CD8-positive, alpha-beta memory T cell (primary cell): ENCODE data around the gene HLA-DQB2. TPM values are rescaled to one million over a fixed set of nuclear protein-coding genes. Genes with fewer than 3 reads are reported as not detected.
"Not testable (repeated sequence)": the region's sequence is repeated elsewhere in the genome, so short reads cannot be mapped to it uniquely, and the experiment has no call there.

Experiments
- CTCF ChIA-PET: fragments of 350-600 bp; sonication (Branson Sonifier 250); formaldehyde crosslinking; loops from one replicate; lab custom pipeline; 2021; ENCODE audit warnings: antibody characterized with exemption; lab: Charles Lee
- POLR2A ChIA-PET: fragments of 350-600 bp; sonication (Branson Sonifier 250); formaldehyde crosslinking; loops from one replicate; lab custom pipeline; 2021; ENCODE audit warnings: antibody characterized with exemption; lab: Charles Lee
- DNase-seq, 5 donors: peaks; one replicate each; pipeline versions ENCODE4 v3.0.0 to v3.0.0-alpha.2; 2020 to 2022; ENCODE audit warnings: mixed read lengths in 1 of 5
- H3K27ac ChIP-seq: one replicate; pipeline ENCODE4 v1.7.0; 2013; ENCODE audit warnings: low read depth, mild to moderate bottlenecking, low read length, moderate library complexity
- H3K27me3 ChIP-seq: 2 replicates; pipeline ENCODE4 v1.7.0; 2013; ENCODE audit warnings: low read length, mild to moderate bottlenecking; ENCODE audit not compliant: insufficient read depth, poor library complexity, severe bottlenecking
- H3K36me3 ChIP-seq: 2 replicates; pipeline ENCODE4 v1.7.0; 2013; ENCODE audit warnings: mild to moderate bottlenecking, low read length, moderate library complexity; ENCODE audit not compliant: insufficient read depth
- H3K4me1 ChIP-seq: 2 replicates; pipeline ENCODE4 v1.7.0; 2013; ENCODE audit warnings: mild to moderate bottlenecking, low read length, moderate library complexity; ENCODE audit not compliant: insufficient read depth
- H3K4me3 ChIP-seq: 2 replicates; pipeline ENCODE4 v1.7.0; 2013; ENCODE audit warnings: mild to moderate bottlenecking, low read length
- H3K9me3 ChIP-seq: 2 replicates; pipeline ENCODE4 v1.7.0; 2013; ENCODE audit warnings: mild to moderate bottlenecking, low read length
- H3K27ac Mint-ChIP-seq, 8 donors: one replicate each; pipeline ENCODE4 v1.8.0; 2020 to 2021; ENCODE audit warnings: mixed read lengths in 8 of 8, mild to moderate bottlenecking in 6 of 8, inconsistent platforms in 3 of 8, moderate library complexity in 3 of 8
- H3K27me3 Mint-ChIP-seq, 2 donors: one replicate each; pipeline ENCODE4 v1.8.0; 2020 to 2021; ENCODE audit warnings: mixed read lengths in 2 of 2, mild to moderate bottlenecking in 1 of 2, moderate library complexity in 1 of 2
- H3K36me3 Mint-ChIP-seq, 3 donors: one replicate each; pipeline ENCODE4 v1.8.0; 2020 to 2021; ENCODE audit warnings: mixed read lengths in 3 of 3, inconsistent platforms in 1 of 3, mild to moderate bottlenecking in 1 of 3
- H3K4me1 Mint-ChIP-seq, 3 donors: one replicate each; pipeline ENCODE4 v1.8.0; 2020 to 2021; ENCODE audit warnings: mixed read lengths in 3 of 3, inconsistent platforms in 1 of 3, mild to moderate bottlenecking in 1 of 3
- H3K4me3 Mint-ChIP-seq, 7 donors: one replicate each; pipeline ENCODE4 v1.8.0; 2020 to 2021; ENCODE audit warnings: mixed read lengths in 7 of 7, mild to moderate bottlenecking in 6 of 7, moderate library complexity in 4 of 7, inconsistent platforms in 2 of 7
- H3K9me3 Mint-ChIP-seq, 5 donors: one replicate each; pipeline ENCODE4 v1.8.0; 2020 to 2022; ENCODE audit warnings: mixed read lengths in 5 of 5, mild to moderate bottlenecking in 3 of 5, moderate library complexity in 2 of 5, inconsistent platforms in 1 of 5
- polyA plus RNA-seq: library from polyadenylated mRNA; unstranded; fragments of 300-500 nt; fragmentation: Illumina TruSeq; gene quantifications from one replicate; pipeline ENCODE4 v1.2.3, GENCODE V29; 2021
- total RNA-seq, 2 experiments: library from RNA; stranded (reverse); gene quantifications; one replicate each; pipeline ENCODE4 v1.2.3, GENCODE V29; 2021

Gene HLA-DQB2
- under 1 TPM; 0.83 to 0.97 TPM for total RNA-seq
- 5.0 TPM for polyA plus RNA-seq

GRCh38 chr6:32763421-32763820, at the start of gene HLA-DQB2:
TSS of gene HLA-DQB2 (minus strand) at chr6:32763532. CDS start at chr6:32763470, 62 bp downstream.
- H3K27me3 Mint-ChIP-seq = peaks cover 30 to 65% of the 10 kb centered on the region in 2 donors
- CTCF ChIA-PET = no interaction called here

GRCh38 chr6:32809171-32809570, 45.8 kb upstream of the HLA-DQB2 start:
- ChIA-PET POLR2A (no interaction called here), CTCF (interaction anchor here (0.7 kb wide), 1 partner anchor 396 kb away, joined by 3 read pairs; no protein-coding TSS in a partner anchor)
- H3K36me3 ChIP-seq = no peaks in the 10 kb centered on the region

More at GRCh38 chr6:32763421-32763820, at the start of gene HLA-DQB2:
- H3K4me3 ChIP-seq = no peak within 1 kb of the TSS
- no peak within 1 kb of the TSS for H3K27ac ChIP-seq
- H3K4me1 ChIP-seq = no peaks in the 10 kb centered on the region
- Mint-ChIP-seq H3K4me3 (no peak within 1 kb of the TSS), H3K9me3 (no peaks in the 10 kb centered on the region), H3K27ac (no peak within 1 kb of the TSS), H3K36me3 (no peaks in the 10 kb centered on the region), H3K4me1 (peaks cover 0 to 4% (median 0%) of the 10 kb centered on the region in 3 donors)
- no peak for DNase-seq
- POLR2A ChIA-PET = no interaction called here
- H3K27me3 ChIP-seq = peaks cover 13% of the 10 kb centered on the region
- no peaks in the 10 kb centered on the region for H3K9me3 ChIP-seq
- no peaks in the 10 kb centered on the region for H3K36me3 ChIP-seq

GRCh38 chr6:32807020-32807580, 43.8 kb upstream of the HLA-DQB2 start:
- H3K27ac ChIP-seq = no peak overlapping the region
- H3K4me1 ChIP-seq = no peaks in the 10 kb centered on the region
- ChIA-PET POLR2A (no interaction called here), CTCF (no interaction called here)
- DNase-seq = no peak
- no peaks in the 10 kb centered on the region for H3K9me3 ChIP-seq
- no peaks in the 10 kb centered on the region for H3K4me1 Mint-ChIP-seq
- peaks cover 0 to 5% (median 0%) of the 10 kb centered on the region in 3 donors for H3K36me3 Mint-ChIP-seq
- no peak overlapping the region for H3K4me3 ChIP-seq
- H3K9me3 Mint-ChIP-seq = no peaks in the 10 kb centered on the region
- no peak overlapping the region for H3K4me3 Mint-ChIP-seq
- H3K36me3 ChIP-seq = no peaks in the 10 kb centered on the region
- H3K27me3 ChIP-seq = no peaks in the 10 kb centered on the region
- H3K27me3 Mint-ChIP-seq = peaks cover 25 to 59% of the 10 kb centered on the region in 2 donors
- no peak overlapping the region for H3K27ac Mint-ChIP-seq

More at GRCh38 chr6:32809171-32809570, 45.8 kb upstream of the HLA-DQB2 start:
- peaks cover 0 to 6% (median 5%) of the 10 kb centered on the region in 3 donors for H3K36me3 Mint-ChIP-seq
- Histone ChIP-seq H3K4me3 (no peak overlapping the region), H3K27ac (no peak overlapping the region), H3K27me3 (no peaks in the 10 kb centered on the region), H3K4me1 (no peaks in the 10 kb centered on the region), H3K9me3 (no peaks in the 10 kb centered on the region)
- DNase-seq = no peak
- H3K4me1 Mint-ChIP-seq = no peaks in the 10 kb centered on the region
- no peak overlapping the region for H3K27ac Mint-ChIP-seq
- H3K27me3 Mint-ChIP-seq = peaks cover 16 to 43% of the 10 kb centered on the region in 2 donors
- no peaks in the 10 kb centered on the region for H3K9me3 Mint-ChIP-seq
- H3K4me3 Mint-ChIP-seq = no peak overlapping the region

- peaks cover 25 to 72% of the 10 kb centered on the region in 2 donors for H3K27me3 Mint-ChIP-seq
- POLR2A ChIA-PET = not testable (repeated sequence)
- CTCF ChIA-PET = interaction anchor here (1.5 kb wide), 1 partner anchor 52 kb away, joined by 3 read pairs; no protein-coding TSS in a partner anchor
Observed at GRCh38 chr6:32805404-32805803, 42.1 kb upstream of the HLA-DQB2 start.

GRCh38 chr6:32803416-32803815, 40.1 kb upstream of the HLA-DQB2 start:
- H3K27me3 ChIP-seq = no peaks in the 10 kb centered on the region
- no peaks in the 10 kb centered on the region for H3K36me3 ChIP-seq
- no peaks in the 10 kb centered on the region for H3K9me3 ChIP-seq
- peaks cover 0 to 4% (median 0%) of the 10 kb centered on the region in 3 donors for H3K36me3 Mint-ChIP-seq
- ChIA-PET CTCF (no interaction called here), POLR2A (no interaction called here)
- H3K4me1 ChIP-seq = no peaks in the 10 kb centered on the region
- H3K4me3 Mint-ChIP-seq = no peak overlapping the region
- peaks cover 25 to 76% of the 10 kb centered on the region in 2 donors for H3K27me3 Mint-ChIP-seq
- no peak for DNase-seq
- peaks cover 0 to 8% (median 7%) of the 10 kb centered on the region in 5 donors for H3K9me3 Mint-ChIP-seq
- no peak overlapping the region for H3K4me3 ChIP-seq
- no peaks in the 10 kb centered on the region for H3K4me1 Mint-ChIP-seq
- H3K27ac ChIP-seq = no peak overlapping the region
- no peak overlapping the region for H3K27ac Mint-ChIP-seq

More at GRCh38 chr6:32805404-32805803, 42.1 kb upstream of the HLA-DQB2 start:
- H3K4me1 Mint-ChIP-seq, H3K4me3 Mint-ChIP-seq, H3K4me1 ChIP-seq, H3K27me3 ChIP-seq, H3K27ac ChIP-seq, H3K4me3 ChIP-seq, H3K27ac Mint-ChIP-seq, DNase-seq, H3K9me3 Mint-ChIP-seq, H3K9me3 ChIP-seq, H3K36me3 Mint-ChIP-seq, H3K36me3 ChIP-seq: not testable (repeated sequence)

- peaks cover 10 to 11% (median 10%) of the 10 kb centered on the region in 3 donors for H3K4me1 Mint-ChIP-seq
- POLR2A ChIA-PET = no interaction called here
Observed at GRCh38 chr6:32799740-32800139, 36.4 kb upstream of the HLA-DQB2 start.

GRCh38 chr6:32799168-32799567, 35.8 kb upstream of the HLA-DQB2 start:
- H3K27me3 ChIP-seq = no peaks in the 10 kb centered on the region
- peaks cover 10 to 11% (median 10%) of the 10 kb centered on the region in 3 donors for H3K4me1 Mint-ChIP-seq
- ChIA-PET CTCF (interaction anchor here (1.1 to 2.4 kb wide), 3 partner anchors 39 to 386 kb away, joined by 3 to 10 read pairs (median 8); partner anchors contain the start of gene TAP2), POLR2A (no interaction called here)
- H3K4me3 Mint-ChIP-seq = no peak overlapping the region
- peaks cover 0 to 10% (median 7%) of the 10 kb centered on the region in 5 donors for H3K9me3 Mint-ChIP-seq
- H3K4me3 ChIP-seq = no peak overlapping the region
- peaks cover 24 to 75% of the 10 kb centered on the region in 2 donors for H3K27me3 Mint-ChIP-seq
- no peak for DNase-seq
- no peaks in the 10 kb centered on the region for H3K36me3 ChIP-seq
- no peak overlapping the region for H3K27ac ChIP-seq
- H3K4me1 ChIP-seq = peaks cover 8% of the 10 kb centered on the region
- H3K9me3 ChIP-seq = no peaks in the 10 kb centered on the region
- H3K27ac Mint-ChIP-seq = no peak overlapping the region
- H3K36me3 Mint-ChIP-seq = no peaks in the 10 kb centered on the region

More at GRCh38 chr6:32799740-32800139, 36.4 kb upstream of the HLA-DQB2 start:
- Mint-ChIP-seq H3K27ac (no peak overlapping the region), H3K27me3 (peaks cover 29 to 75% of the 10 kb centered on the region in 2 donors), H3K4me3 (no peak overlapping the region), H3K9me3 (peaks cover 0 to 10% (median 7%) of the 10 kb centered on the region in 5 donors), H3K36me3 (no peaks in the 10 kb centered on the region)
- no peaks in the 10 kb centered on the region for H3K27me3 ChIP-seq
- H3K36me3 ChIP-seq = no peaks in the 10 kb centered on the region
- H3K4me3 ChIP-seq = no peak overlapping the region
- H3K27ac ChIP-seq = no peak overlapping the region
- CTCF ChIA-PET = interaction anchor here (1.1 to 2.4 kb wide), 2 partner anchors 39 to 386 kb away, joined by 3 to 10 read pairs; partner anchors contain the start of gene TAP2
- no peak for DNase-seq
- H3K4me1 ChIP-seq = peaks cover 8% of the 10 kb centered on the region
- no peaks in the 10 kb centered on the region for H3K9me3 ChIP-seq
